Measurements from ENCODE around the gene RTF2.
"Not testable (repeated sequence)": the region's sequence is repeated elsewhere in the genome, so short reads cannot be mapped to it uniquely, and the experiment has no call there.

RTF2 gene

GRCh38 chr20:56503916-56504315 lies 35.5 kb downstream of the RTF2 start:
- DNase-seq: no peak

- DNase-seq: no peak
These were observed 36.1 kb downstream of the RTF2 start for GRCh38 chr20:56504373-56505005.

GRCh38 chr20:56506103-56506502 lies 37.7 kb downstream of the RTF2 start:
- no peak for DNase-seq

- no peak for DNase-seq
These were observed 43.5 kb downstream of the RTF2 start for GRCh38 chr20:56511926-56512325.

GRCh38 chr20:56513161-56514150 lies 45.0 kb downstream of the RTF2 start:
- no peak for DNase-seq

- DNase-seq: no peak
These were observed 48.2 kb downstream of the RTF2 start for GRCh38 chr20:56516631-56517030.

GRCh38 chr20:56517211-56517610 lies 48.8 kb downstream of the RTF2 start:
- no peak for DNase-seq

GRCh38 chr20:56517641-56518040 lies 49.2 kb downstream of the RTF2 start:
- DNase-seq: no peak

GRCh38 chr20:56518126-56518525 lies 49.7 kb downstream of the RTF2 start:
- DNase-seq: no peak

GRCh38 chr20:56518721-56519398 lies 50.4 kb downstream of the RTF2 start:
- no peak for DNase-seq

GRCh38 chr20:56519551-56519950 lies 51.1 kb downstream of the RTF2 start:
- DNase-seq: no peak

- no peak for DNase-seq
These were observed 51.8 kb downstream of the RTF2 start for GRCh38 chr20:56520180-56520579.

- DNase-seq: not testable (repeated sequence)
These were observed 52.4 kb downstream of the RTF2 start for GRCh38 chr20:56520746-56521354.

GRCh38 chr20:56522311-56522710 lies 53.9 kb downstream of the RTF2 start:
- no peak for DNase-seq

- not testable (repeated sequence) for DNase-seq
These were observed 56.0 kb downstream of the RTF2 start, which contains the start of gene FAM209A for GRCh38 chr20:56524444-56524843. Gene FAM209A, plus strand, starts transcription at chr20:56524744. Its CDS starts 65 bp downstream, at chr20:56524809.

GRCh38 chr20:56527521-56527920 lies 59.1 kb downstream of the RTF2 start:
- no peak for DNase-seq

GRCh38 chr20:56532946-56533345 lies 64.5 kb downstream of the RTF2 start, which contains the start of gene FAM209B:
Gene FAM209B, plus strand, starts transcription at chr20:56533246. Its CDS starts 96 bp downstream, at chr20:56533342.
- DNase-seq: not testable (repeated sequence)

GRCh38 chr20:56537997-56538396 lies 69.6 kb downstream of the RTF2 start:
- DNase-seq: no peak

- no peak for DNase-seq
These were observed 72.0 kb downstream of the RTF2 start for GRCh38 chr20:56540415-56540814.

GRCh38 chr20:56542489-56543030 lies 74.1 kb downstream of the RTF2 start:
- no peak for DNase-seq

GRCh38 chr20:56551571-56551970 lies 83.1 kb downstream of the RTF2 start:
- no peak for DNase-seq

GRCh38 chr20:56552911-56553629 lies 84.6 kb downstream of the RTF2 start:
- DNase-seq: no peak

Data from activated CD8-positive, alpha-beta memory T cell treated with anti-CD3 and anti-CD28 coated beads, Interleukin-2, amount 50 U/mL, for 4 hours (primary cell).